Mucosa of rectum (tissue), 2 donors: ENCODE data around the gene IPO4.

Experiments
- H3K27ac ChIP-seq, 2 donors: one replicate each; pipeline ENCODE4 v1.7.0; 2013; ENCODE audit warnings: inconsistent platforms in 2 of 2, low read depth in 2 of 2, low read length in 2 of 2
- H3K27me3 ChIP-seq, 2 donors: one replicate each; pipeline ENCODE4 v1.7.0; 2013; ENCODE audit warnings: low read length in 2 of 2; ENCODE audit not compliant: control insufficient read depth in 2 of 2, insufficient read depth in 2 of 2
- H3K36me3 ChIP-seq, 2 donors: one replicate each; pipeline ENCODE4 v1.7.0; 2013; ENCODE audit warnings: low read length in 2 of 2; ENCODE audit not compliant: control insufficient read depth in 2 of 2, insufficient read depth in 2 of 2
- H3K4me1 ChIP-seq, 2 donors: one replicate each; pipeline ENCODE4 v1.7.0; 2013; ENCODE audit warnings: low read length in 2 of 2, mild to moderate bottlenecking in 1 of 2; ENCODE audit not compliant: control insufficient read depth in 2 of 2, insufficient read depth in 2 of 2
- H3K4me3 ChIP-seq, 2 donors: one replicate each; pipeline ENCODE4 v1.7.0; 2013; ENCODE audit warnings: low read length in 2 of 2
- H3K9ac ChIP-seq, 2 donors: one replicate each; pipeline ENCODE4 v1.7.0; 2013; ENCODE audit warnings: low read length in 2 of 2, low read depth in 1 of 2, mild to moderate bottlenecking in 1 of 2
- H3K9me3 ChIP-seq, 2 donors: one replicate each; pipeline ENCODE4 v1.7.0; 2013; ENCODE audit warnings: low read length in 2 of 2; ENCODE audit not compliant: control insufficient read depth in 2 of 2
- donor health status: healthy.
- donor health status: Normal muscosa, but diverticular disease.

The IPO4 gene

GRCh38 chr14:24139272-24139934 is 49.2 kb downstream of the IPO4 start:
- no peaks in the 10 kb centered on the region for H3K9me3 ChIP-seq
- no peak overlapping the region for H3K9ac ChIP-seq
- H3K36me3 ChIP-seq: peaks cover 35 to 39% of the 10 kb centered on the region in 2 donors
- no peaks in the 10 kb centered on the region for H3K27me3 ChIP-seq
- H3K4me1 ChIP-seq: peaks cover 31 to 34% of the 10 kb centered on the region in 2 donors
- no peak overlapping the region for H3K27ac ChIP-seq
- H3K4me3 ChIP-seq: peak overlapping the region in 1 of 2 donors; percentile 32

- Histone ChIP-seq H3K9me3 (no peaks in the 10 kb centered on the region), H3K27ac (no peak overlapping the region)
These were observed 50.0 kb downstream of the IPO4 start for GRCh38 chr14:24138396-24139271.

GRCh38 chr14:24137529-24138395 is 50.9 kb downstream of the IPO4 start:
- Histone ChIP-seq H3K27ac (peak overlapping the region in 1 of 2 donors; percentile 16), H3K4me3 (peak overlapping the region; percentile 83 to 92), H3K9me3 (no peaks in the 10 kb centered on the region), H3K4me1 (peaks cover 28 to 31% of the 10 kb centered on the region in 2 donors), H3K27me3 (no peaks in the 10 kb centered on the region), H3K36me3 (peaks cover 23 to 25% of the 10 kb centered on the region in 2 donors), H3K9ac (no peak overlapping the region)

More at GRCh38 chr14:24138396-24139271, 50.0 kb downstream of the IPO4 start:
- Histone ChIP-seq H3K27me3 (no peaks in the 10 kb centered on the region), H3K9ac (no peak overlapping the region), H3K4me3 (no peak overlapping the region), H3K36me3 (peaks cover 28 to 32% of the 10 kb centered on the region in 2 donors), H3K4me1 (peaks cover 31 to 34% of the 10 kb centered on the region in 2 donors)

- H3K27ac ChIP-seq: peak overlapping the region; percentile 87 to 91
- H3K9ac ChIP-seq: peak overlapping the region; percentile 86 to 94
- H3K27me3 ChIP-seq: no peaks in the 10 kb centered on the region
- H3K4me3 ChIP-seq: peak overlapping the region; percentile 83 to 92
- H3K4me1 ChIP-seq: peaks cover 22 to 27% of the 10 kb centered on the region in 2 donors
- H3K9me3 ChIP-seq: no peaks in the 10 kb centered on the region
- peaks cover 23 to 25% of the 10 kb centered on the region in 2 donors for H3K36me3 ChIP-seq
These were observed 51.7 kb downstream of the IPO4 start for GRCh38 chr14:24136684-24137528.

- Histone ChIP-seq H3K27ac (peak within 1 kb of the TSS; percentile 87 to 91), H3K36me3 (peaks cover 23 to 25% of the 10 kb centered on the region in 2 donors), H3K4me1 (peaks cover 19 to 24% of the 10 kb centered on the region in 2 donors), H3K9ac (peak within 1 kb of the TSS; percentile 86 to 94), H3K27me3 (no peaks in the 10 kb centered on the region), H3K4me3 (peak within 1 kb of the TSS; percentile 85 to 92), H3K9me3 (no peaks in the 10 kb centered on the region)
These were observed 52.6 kb downstream of the IPO4 start, which contains the start of gene PSME1 for GRCh38 chr14:24135834-24136683. Gene PSME1 (plus strand): TSS chr14:24136194. CDS start chr14:24136263, 69 bp downstream.

GRCh38 chr14:24135584-24135833 is 53.1 kb downstream of the IPO4 start:
- H3K27ac ChIP-seq: peak overlapping the region; percentile 81 to 91
- peaks cover 19 to 22% of the 10 kb centered on the region in 2 donors for H3K4me1 ChIP-seq
- H3K27me3 ChIP-seq: no peaks in the 10 kb centered on the region
- no peaks in the 10 kb centered on the region for H3K9me3 ChIP-seq
- H3K4me3 ChIP-seq: peak overlapping the region; percentile 85 to 92
- peaks cover 23 to 25% of the 10 kb centered on the region in 2 donors for H3K36me3 ChIP-seq
- H3K9ac ChIP-seq: peak overlapping the region; percentile 79 to 81

GRCh38 chr14:24133735-24134134 is 54.9 kb downstream of the IPO4 start:
- Histone ChIP-seq H3K4me1 (peaks cover 15 to 18% of the 10 kb centered on the region in 2 donors), H3K27ac (no peak overlapping the region), H3K27me3 (no peaks in the 10 kb centered on the region), H3K9me3 (no peaks in the 10 kb centered on the region), H3K9ac (no peak overlapping the region), H3K36me3 (peaks cover 14 to 16% of the 10 kb centered on the region in 2 donors), H3K4me3 (no peak overlapping the region)

- no peak overlapping the region for H3K27ac ChIP-seq
- H3K4me3 ChIP-seq: no peak overlapping the region
- H3K9ac ChIP-seq: no peak overlapping the region
- peaks cover 15% of the 10 kb centered on the region in 2 donors for H3K4me1 ChIP-seq
- no peaks in the 10 kb centered on the region for H3K9me3 ChIP-seq
- H3K27me3 ChIP-seq: no peaks in the 10 kb centered on the region
- H3K36me3 ChIP-seq: peaks cover 8 to 9% of the 10 kb centered on the region in 2 donors
These were observed 55.6 kb downstream of the IPO4 start for GRCh38 chr14:24132976-24133375.
